Suprapubic skin (tissue), 4 donors: Measurements from ENCODE around the gene FAM229A.

ENCODE experiments used
- CTCF ChIP-seq, 2 donors: fragments of 200-600 bp in 1 of 2; fragments of 450-650 bp in 1 of 2; sonication (generic) in 1 of 2; IDR thresholded peaks; one replicate each; pipeline ENCODE4 v1.5.1; 2016 to 2019; ENCODE audit warnings: antibody characterized with exemption in 2 of 2, mild to moderate bottlenecking in 1 of 2, moderate library complexity in 1 of 2
- EP300 ChIP-seq: sonication (generic); formaldehyde crosslinking; IDR thresholded peaks from one replicate; pipeline ENCODE4 v1.6.1; 2017; ENCODE audit warnings: antibody characterized with exemption
- POLR2A ChIP-seq, 2 donors: fragments of 450-650 bp; IDR thresholded peaks; one replicate each; pipeline ENCODE4 v1.6.1; 2017; ENCODE audit warnings: antibody characterized with exemption in 2 of 2, mild to moderate bottlenecking in 2 of 2, moderate library complexity in 2 of 2
- POLR2AphosphoS5 ChIP-seq, 3 donors: sonication (generic); formaldehyde crosslinking; IDR thresholded peaks; one replicate each; pipeline ENCODE4 v1.6.1; 2017; ENCODE audit warnings: antibody characterized with exemption in 3 of 3

GRCh38 chr1:32338637-32339145, 23.6 kb downstream of the FAM229A start:
- no peak for TF ChIP-seq EP300
- TF ChIP-seq CTCF (IDR thresholded peaks at IDR 0.05), result no peak
- no peak for TF ChIP-seq POLR2A (IDR thresholded peaks at IDR 0.05)
- TF ChIP-seq POLR2AphosphoS5 (IDR thresholded peaks at IDR 0.05), result no peak
